ENCODE data around the gene FHAD1.

FHAD1 gene

DNA sequence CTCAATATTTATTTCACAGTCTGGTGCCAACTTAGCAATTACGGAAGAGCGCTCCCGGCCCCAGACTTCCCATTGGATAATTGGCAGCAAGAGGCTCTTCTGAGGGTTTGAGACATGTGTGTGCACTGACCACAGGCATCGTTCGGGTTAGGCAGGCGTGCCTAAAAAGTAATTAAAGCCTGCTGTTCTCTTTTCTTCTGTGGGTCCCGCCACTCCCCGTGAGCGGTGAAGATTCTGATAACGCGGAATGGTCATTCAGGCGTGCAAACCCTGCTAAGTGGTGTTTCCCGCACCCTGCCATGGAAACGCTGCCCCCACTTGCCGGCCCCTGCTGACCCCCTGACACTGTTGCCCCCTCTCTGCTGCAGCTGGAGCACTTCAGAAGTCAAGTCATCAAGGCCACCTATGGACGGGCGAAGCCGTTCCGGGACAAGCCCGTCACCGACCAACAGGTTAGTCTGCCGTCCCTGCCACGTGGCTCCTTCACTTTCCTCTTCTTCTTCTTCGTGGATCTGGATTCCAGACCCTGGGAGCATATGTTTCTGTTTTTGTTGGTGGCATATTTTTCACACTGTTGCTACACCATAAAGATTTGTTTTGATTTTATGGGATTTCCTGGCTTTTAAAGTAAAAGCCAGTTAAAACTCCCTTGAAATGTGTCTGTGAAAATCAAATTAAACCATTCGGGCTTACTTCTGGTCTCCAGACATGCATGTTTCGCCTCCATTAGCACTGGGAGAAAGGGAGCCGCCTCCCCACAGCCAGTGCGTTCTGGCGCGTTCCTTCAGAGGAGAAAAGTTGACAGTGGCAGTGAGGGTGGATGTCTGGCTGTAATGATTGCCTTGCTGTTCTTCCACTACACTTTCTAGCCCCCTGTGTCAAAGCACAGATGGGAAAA is 79.9 kb downstream of the FHAD1 start:
- DNase-seq (ENCODE audit: low read depth in 2 of 2) = no peak

DNA sequence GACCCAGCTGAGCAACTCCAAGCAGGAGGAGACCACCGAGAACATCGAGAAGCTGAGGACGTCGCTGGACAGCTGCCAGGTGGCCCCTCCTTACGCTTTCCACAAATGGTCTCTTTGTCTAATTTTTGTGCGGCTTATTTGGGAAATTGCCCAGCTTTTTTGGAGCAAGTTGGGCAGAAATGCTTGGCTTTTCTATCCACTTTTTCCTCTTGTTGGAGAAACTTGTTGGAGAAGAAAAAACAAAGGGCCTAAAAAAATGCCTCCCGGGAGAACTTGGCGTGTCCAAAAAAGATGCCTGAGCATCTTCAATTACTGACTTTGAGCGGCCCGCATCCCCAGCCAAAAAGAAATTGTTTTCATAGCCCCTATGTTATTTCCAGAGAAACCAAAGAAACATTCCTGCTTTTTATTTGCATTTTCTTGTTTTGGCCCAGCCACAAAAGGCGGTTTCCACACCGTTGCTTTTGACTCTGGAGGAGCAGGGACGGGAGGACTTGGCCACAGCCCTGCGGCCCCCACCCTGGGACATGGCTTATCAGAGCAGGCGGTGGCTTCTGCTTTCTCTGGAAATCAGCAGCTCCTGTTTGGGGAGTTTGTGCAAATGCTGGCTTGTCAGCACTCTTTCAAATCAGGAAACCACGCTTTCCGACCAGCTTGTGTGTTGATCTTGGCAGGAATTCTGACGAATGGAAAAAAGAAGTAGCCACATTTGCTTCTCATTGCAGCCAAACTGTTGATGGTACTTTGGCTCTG is 81.5 kb downstream of the FHAD1 start:
- no peak for DNase-seq (ENCODE audit: low read depth in 2 of 2)

DNA sequence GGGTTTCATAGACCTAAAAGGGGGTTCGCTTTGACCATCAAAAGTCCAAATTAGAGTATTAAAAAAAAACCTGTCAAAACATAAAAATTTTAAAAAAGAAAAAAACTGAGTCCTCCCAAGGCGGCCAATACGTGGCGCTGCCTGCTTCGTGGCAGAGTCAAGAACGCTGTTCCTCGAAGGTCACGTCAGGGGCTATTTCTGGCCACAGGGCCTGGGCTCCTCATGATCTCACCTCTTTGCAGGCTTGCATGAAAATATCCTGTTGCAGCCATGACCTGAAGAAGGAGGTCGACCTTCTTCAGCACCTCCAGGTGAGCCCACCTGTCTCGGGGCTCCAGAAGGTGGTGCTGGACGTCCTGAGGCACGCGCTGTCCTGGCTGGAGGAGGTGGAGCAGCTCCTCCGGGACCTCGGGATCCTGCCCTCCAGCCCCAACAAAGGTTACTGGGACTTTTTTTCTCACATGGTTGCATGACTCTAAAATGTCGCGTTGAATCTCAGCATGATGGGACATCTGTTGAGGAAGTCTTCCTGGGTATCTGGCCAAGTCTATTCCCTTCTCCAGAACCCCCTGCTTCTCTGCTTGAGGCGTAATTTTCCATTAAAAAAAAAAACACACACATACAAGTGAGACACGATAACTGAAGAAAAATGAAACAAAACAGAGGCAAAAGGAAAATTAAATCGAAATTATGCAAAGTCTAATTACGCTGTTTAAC is 82.2 kb downstream of the FHAD1 start:
- DNase-seq (ENCODE audit: low read depth in 2 of 2) = no peak

DNA sequence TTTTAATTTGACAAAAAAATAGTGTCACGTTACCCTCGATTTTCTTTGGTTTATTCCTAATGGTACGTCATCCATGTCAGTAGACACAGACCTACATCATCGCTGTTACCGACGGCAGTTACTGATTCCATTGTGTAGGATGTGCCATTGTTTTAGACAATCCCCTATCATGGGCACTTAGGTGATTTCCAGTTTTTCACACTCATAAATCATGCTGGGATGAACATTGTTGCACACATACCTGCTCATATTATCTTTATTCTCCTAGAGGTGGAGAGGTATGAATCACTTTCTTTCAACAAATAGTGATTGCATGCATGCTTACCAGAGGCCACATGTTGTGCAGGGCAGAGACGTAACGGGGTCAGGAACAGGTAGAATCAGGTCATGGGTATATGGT is 83.0 kb downstream of the FHAD1 start:
- no peak for DNase-seq (ENCODE audit: low read depth in 2 of 2)

DNA sequence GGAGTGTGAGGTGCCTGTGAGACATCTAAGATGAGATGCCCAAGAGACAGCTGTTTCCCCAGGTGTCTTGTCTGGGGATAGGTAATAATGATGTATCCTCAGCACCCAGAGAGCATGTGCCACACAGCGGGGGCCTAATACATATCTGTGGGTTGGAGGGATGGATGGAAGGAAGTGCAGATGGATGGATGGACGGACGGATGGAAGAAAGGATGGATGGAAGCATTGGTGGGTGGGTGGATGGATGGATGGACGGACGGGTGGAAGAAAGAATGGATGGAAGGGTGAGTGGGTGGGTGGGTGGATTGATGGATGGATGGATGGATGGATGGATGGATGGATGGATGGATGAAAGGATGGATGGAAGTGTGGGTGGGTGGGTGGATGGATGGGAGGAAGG is 84.2 kb downstream of the FHAD1 start:
- no peak for DNase-seq (ENCODE audit: low read depth in 2 of 2)

DNA sequence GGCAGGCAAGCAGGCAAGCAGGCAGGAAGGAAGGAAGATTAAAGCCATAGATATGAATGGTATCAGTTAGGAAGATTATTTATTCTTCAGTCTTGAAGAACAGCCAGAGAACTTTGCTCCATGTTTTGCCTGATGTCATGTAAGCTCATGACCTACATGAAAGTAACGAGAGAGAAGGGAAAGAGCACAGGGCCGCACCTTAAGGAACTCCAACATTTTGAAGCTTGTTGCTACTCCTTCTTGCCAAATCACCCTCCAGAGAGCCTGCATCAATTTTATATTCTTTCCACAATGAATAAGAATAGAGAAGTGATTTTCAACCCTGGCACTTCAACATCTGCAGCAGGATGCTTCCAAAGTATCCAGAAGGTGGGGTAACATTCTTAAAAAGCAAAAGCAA is 84.7 kb downstream of the FHAD1 start:
- no peak for DNase-seq (ENCODE audit: low read depth in 2 of 2)

DNA sequence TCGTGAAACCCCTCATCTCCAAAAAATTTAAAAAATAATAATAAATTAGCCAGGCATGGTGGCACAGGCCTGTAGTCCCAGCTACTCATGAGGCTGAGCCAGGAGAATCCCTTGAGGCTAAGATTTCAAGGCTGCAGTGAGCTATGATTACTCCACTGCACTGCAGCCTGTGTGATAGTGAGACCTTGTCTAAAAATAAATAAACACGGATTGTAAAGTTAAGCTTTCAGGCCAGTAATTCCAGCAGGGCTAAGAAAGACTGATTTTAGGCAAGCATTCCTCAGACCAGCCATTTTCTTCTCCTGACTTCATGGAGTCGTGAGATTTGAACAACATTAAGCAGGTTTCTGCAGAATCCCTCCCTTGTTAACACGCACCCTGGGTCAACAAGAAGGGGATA is 85.5 kb downstream of the FHAD1 start:
- DNase-seq (ENCODE audit: low read depth in 2 of 2) = no peak

DNA sequence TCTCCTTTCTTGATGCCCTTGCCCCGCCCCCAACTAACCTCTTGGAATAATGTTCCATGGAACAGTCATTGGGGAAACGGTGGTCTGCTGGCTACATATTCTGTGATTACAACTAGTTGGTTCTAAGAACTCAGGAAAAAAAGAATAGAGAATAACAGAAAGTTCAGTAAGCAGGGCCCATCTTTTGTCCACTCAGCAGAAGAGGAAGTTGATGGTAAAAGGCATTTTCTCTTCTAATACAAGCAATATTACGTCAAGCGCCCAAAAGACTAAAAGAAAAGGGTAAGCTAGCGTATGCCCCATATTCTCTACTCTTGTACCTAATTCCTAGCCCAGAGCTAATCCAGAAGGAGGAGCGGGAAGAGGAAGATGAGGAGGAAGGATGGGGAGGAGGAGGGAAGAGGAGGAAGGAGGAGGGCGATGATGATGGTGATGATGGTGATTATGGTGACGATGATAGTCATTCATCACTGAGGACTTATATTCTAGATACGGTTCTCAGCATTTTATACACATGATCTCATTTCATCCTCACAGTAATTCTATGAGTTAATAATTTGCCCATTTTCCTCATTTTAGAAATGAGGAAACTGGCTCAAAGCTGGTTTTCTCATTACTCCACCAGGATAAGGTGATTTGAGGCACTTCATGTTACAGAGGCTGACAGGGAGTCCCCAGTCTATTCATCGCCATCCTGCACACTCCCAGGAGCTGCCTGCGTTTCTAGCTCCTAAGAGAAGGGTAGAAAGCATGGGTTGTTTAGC is 86.1 kb downstream of the FHAD1 start:
- no peak for DNase-seq (ENCODE audit: low read depth in 2 of 2)

DNA sequence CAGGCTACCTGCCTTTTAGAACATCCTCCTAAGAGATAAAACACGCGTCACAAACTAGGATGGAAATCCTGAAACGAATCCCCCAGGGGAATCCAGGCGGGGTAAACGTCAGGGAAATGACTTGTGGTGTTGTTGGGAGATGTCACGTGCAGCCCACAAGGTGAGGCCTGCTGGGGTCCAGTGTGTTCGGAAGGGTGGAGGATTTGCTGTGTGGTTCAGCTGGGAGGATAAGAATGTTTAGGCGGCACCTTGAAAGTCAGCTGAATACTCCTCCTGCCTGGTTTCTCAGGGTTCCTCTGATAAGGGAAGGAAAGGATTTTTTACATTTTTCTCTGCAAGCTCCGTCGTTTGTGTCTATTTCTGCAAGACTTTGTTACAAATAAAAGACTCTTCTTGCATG is 88.0 kb downstream of the FHAD1 start:
- no peak for DNase-seq (ENCODE audit: low read depth in 2 of 2)

DNA sequence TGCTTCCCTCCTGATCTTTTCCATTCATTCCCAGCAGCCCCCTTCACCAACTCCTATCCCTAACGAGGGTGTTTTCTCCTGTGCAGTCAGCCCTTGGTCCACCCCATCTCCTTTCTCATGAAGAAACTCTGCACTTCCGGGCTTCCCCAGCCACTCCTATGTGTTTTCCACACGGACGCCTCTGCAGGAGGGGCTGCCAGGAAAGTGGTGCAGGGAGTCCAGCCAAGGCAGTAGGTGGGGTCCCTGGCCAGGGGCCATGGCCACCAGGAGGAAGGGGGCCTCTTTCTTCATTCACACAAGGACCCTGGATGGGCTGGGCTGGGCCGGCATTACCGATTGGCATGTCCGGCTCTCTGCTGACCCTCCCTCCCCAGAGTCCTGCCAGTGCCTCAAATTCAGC is 89.8 kb downstream of the FHAD1 start:
- no peak for DNase-seq (ENCODE audit: low read depth in 2 of 2)

DNA sequence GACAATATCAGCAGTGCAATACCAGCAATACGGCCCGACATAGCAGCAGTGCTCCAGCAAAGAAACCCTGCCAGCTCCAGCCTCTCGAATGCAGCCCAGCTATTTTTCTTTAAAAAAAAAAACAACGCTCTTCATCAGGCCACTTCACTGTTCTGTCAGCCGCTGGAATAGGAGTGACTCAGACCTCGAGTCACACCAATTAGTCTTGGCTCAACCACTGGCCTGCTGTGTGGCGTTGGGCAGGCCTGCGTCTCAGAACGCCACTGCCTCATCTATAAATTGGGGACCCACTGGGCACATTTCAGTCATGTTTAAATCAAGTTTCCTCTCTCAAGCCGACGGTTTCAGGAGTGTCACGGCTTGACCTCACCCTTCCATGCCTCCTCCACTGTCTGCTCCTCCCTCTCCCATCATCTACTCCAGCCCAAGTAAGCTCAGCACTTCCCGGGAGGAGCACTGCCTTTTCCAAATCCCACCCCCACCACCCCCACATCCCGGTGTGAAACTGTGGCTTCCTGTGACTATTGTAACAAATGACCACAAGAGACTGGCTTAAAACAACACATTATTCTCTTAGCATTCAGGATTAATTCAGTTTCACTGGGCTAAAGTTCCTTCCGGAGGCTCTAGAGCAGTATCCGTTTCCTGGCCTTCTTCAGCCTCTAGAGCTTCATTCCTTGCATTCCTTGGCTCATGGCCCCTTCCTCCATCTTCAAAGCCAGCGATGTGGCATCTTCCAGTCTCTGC is 90.8 kb downstream of the FHAD1 start:
- no peak for DNase-seq (ENCODE audit: low read depth in 2 of 2)

DNA sequence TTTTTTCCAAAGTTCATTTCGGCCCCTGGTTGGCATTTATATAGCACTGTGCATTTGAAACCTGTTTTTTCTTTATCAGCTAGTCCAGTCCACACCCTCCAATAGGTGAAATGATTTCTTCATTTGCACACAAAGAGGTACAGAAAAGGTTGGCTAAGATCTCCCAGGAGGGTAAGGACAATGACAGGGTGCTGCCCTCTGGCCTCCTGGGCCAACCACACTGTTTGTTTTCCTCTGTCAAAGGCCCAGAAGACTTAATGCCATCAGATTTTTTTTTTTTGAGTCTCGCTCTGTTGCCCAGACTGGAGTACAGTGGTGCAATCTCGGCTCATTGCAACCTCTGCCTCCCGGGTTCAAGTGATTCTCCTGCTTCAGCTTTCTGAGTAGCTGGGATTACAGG is 92.5 kb downstream of the FHAD1 start:
- DNase-seq (ENCODE audit: low read depth in 2 of 2) = no peak

DNA sequence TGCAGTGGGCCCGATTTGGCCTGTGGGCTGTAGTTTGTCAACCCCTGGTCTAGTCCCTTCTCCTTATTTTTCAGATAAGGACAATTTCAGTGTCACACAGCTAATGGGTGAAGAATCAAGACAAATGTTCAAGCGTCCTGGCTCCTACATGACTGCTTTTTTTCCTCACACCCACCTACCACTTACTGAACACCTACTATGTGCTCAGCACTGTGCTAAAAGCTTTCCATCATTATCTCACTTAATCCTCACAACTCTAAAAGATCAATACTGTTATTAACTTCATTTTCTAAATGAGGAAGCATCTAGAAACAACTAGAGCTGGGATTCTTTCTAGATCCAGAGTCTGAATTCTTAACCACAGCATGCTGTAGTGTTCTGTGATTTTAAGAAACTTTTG is 94.2 kb downstream of the FHAD1 start:
- DNase-seq (ENCODE audit: low read depth in 2 of 2) = no peak

DNA sequence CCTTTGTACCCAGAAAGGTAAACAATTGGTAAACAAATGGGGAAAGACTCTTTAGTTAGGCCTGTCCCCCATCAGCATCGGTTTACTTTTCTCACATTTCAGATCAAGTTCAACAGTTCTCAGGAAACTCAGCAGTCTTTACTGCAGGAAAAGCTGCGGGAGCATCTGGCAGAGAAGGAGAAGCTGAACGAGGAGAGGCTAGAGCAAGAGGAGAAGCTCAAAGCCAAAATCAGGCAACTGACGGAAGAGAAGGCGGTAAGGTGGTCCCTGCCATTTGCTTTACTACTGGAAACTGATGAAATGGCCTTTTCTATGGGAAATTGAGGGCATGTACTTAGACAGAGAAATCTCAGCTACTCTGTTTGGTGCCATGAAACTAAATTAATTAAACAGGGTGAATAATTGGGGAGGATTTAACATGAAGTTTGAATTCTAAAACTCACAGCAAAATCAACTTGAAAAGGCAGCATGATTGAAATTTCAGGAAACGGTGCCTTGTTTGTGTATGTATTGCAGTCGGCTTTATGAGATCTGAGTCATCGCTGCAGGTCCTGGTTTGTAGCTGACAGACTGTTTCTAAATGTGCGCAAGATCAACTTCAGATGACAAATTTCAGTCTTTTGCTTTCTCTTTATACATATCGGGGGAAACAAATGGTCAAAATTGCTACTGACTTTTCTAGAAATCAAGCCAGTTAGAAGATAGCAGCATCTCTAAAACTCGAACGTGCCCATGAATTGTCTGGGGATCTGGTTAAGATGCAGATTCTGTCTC is 94.8 kb downstream of the FHAD1 start:
- no peak for DNase-seq (ENCODE audit: low read depth in 2 of 2)

DNA sequence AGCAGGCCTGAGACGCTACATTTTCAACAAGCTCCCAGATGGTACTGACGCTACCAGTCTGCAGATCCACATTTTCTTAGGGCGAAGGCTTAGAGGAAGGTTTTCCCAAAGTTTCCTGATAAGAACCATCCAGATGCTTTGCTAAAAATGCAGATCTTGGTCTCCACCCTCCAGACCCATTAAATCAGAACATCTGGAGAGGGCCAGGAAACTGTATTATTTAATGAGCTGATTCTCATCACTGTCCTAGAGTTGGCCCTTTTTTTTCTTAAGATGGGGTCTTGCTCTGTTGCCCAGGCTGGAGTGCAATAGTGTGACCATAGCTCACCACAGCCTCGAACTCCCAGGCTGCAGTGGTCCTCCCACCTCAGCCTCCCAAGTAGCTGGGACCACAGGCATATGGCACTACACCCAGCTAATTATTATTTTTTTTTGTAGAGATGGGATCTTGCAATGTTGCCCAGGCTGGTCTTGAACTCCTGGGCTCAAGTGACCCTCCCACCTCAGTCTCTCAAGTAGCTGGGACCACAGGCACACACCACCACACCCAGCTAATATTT is 95.5 kb downstream of the FHAD1 start:
- no peak for DNase-seq (ENCODE audit: low read depth in 2 of 2)

DNA sequence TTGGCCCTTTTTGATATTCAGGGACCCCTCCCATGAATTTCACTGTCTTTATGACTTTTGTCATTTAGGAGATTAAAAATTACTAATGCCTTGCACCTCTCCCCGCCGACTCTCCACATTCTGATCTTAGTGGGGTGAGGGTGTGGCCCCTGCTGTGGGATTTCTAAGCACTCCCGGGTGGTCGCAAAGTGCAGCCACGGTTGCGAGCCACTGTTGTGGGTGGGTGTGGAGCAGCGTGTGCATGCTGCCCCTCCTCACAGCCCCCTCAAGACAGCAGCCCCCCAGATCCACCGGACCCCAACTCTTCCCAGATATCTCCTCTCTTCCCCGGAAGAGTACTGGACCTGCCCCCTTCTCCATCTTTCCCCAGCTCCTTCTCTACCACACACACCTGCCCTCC is 96.1 kb downstream of the FHAD1 start:
- DNase-seq (ENCODE audit: low read depth in 2 of 2) = no peak

DNA sequence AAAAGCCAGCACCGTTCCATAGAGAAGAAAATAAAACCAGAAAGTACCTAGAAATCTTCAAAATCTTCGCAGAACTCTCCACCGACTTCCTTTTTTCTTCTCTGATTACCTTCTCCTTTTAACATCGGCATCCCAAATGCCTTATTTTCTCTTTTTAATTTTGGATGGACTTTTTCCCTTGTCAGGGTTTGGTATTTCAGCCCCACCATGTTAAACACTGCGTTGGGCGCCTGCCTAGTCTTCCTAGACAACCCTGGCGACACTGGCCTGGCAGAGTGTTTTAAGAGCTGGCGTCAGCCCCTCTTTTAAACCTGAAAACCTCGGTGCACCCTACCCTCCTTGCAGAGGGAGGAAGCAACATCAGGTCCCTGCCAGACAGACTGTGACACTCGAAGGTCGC is 96.7 kb downstream of the FHAD1 start:
- DNase-seq (ENCODE audit: low read depth in 2 of 2) = no peak

DNA sequence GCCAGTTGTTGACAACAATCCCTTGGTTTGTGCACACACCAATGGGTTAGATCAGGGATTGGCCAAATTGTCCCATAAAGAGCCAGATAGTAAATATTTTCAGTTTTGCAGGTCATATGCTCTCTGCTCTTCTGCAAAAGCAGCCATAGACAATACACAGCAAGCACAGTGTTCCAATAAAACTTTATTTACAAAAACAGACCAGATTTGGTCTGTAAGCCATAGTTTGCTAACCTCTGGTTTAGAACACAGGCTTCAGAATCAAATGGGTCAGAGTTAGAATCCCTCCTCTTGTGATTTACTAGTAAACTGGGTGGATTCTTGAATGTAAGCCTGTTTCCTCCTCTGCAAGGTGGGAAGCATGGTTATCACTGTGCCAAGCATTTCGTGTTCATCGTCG is 97.4 kb downstream of the FHAD1 start:
- DNase-seq (ENCODE audit: low read depth in 2 of 2) = no peak

DNA sequence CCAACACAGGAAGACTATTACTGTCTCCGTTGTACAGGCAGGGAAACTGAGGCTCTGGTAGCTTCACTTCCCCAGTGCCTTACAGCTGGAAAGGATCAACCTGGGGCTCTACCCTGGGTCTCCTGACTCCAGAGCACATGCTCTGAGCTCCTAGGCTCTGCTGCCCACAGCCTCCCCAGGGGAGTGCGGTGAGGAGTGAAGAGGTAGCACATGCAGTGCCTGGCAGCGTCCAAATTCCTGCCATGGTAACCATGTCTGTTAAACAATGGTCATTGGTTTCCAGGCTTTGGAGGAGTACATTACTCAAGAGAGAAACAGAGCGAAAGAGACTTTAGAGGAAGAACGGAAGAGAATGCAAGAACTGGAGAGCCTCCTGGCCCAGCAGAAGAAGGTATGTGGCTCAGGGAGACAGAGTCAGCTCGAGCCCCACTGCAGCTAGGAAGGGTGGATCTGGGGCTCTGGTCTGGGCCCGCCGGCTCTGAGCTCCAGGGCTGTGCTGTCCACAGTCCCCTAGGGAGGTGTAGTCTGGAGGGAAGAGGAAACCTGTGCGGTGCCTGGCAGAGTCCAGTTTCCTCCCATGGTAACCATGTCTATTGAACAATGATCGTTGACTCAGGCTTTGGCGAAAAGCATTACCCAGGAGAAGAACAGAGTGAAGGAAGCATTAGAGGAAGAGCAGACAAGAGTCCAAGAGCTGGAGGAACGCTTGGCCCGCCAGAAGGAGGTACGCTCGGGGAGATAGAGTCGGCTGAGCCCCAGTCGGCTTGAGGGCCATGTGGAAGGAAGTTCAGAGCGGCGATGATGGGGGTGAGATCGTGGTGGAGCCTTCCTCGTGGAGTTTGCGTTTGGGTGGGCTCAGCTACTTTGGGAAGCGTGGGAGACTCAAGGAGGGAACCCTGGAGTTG is 98.0 kb downstream of the FHAD1 start:
- DNase-seq (ENCODE audit: low read depth in 2 of 2) = no peak
